Esophagus mucosa (tissue), 1 donor: Measurements from ENCODE around the gene CAMK2A. TPM values are rescaled to one million over a fixed set of nuclear protein-coding genes. Genes with fewer than 3 reads are reported as not detected.

Experiments used
- ATAC-seq: fragments of 200-7000 bp; cut with Tn5 transposase; one replicate; pipeline ENCODE4 v1.9.1; 2020
- total RNA-seq: library from RNA; stranded (reverse); gene quantifications from one replicate; pipeline ENCODE4 v1.2.4, GENCODE V29; 2023
- donor health status: DM: yes; HTN: yes; CAD: no.

CAMK2A gene
- total RNA-seq, 1 donor from 2014 or later: 0.28 TPM

DNA sequence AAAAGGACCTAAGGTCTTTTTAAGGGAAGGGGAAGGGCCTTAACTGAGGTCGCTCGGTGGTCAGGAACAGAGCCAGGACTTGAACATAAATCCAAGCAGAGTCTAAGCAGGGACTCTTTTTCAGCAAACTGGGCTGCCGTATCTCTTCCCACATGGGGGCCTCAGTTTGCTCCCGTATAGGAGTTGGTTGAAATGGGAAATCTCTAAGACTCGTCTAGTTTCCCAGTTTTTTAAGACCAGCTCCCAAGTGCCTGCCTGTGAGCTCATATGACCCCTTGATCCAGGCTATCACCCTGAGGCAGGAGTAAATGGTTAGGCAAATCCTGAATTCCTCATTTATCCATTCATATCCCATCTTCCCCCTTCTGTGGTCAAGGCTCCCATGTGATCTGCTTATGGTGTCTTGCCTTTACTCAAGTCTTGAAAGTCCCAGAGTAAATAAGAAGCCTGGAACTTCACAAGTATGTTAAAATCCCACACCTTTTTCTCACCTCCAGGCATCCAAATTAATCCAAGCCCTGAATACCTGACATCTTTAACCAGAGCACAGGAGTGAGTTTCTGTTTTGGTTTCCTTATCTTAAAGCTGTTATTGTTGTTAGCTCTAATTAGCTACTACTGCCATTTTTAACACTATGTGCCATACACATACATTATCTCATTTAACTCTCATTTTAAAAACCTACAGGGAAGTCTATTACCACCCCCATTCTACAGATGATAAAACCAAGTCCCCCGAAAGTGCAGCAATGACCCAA, 10.2 kb upstream of the CAMK2A start:
- no peak for ATAC-seq

GRCh38 chr5:150298701-150299451, 9.3 kb upstream of the CAMK2A start:
- peak; percentile 83 for ATAC-seq

DNA sequence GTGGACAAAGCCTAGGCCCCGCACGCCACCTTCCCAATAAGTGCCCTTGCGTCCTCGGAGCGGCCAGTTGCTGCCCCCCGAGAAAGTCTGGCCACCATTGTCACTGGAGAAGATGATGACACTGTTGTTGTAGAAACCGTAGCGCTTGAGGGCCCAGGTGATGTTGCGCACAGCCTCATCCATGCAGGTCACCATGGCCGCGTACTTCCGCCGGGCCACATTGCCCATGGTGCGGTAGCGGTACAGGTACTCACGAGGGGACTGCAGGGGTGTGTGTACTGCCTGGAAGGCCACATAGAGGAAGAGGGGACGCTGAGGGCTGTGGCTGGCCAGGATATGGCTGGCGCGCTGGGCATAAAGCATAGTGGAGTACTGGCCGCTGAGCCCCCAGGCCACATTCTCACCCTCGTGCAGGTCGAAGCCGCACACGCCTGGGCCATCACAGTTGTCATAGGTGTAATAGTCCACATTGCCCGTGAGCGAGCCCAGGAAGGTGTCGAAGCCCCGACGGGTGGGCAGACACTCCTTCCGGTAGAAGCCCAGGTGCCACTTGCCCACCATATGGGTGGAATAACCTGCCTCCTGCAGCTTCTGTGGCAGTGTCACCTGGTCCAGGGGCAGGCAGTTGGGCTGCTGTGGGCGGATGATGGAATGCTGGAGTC, 8.5 kb upstream of the CAMK2A start:
- ATAC-seq: no peak

DNA sequence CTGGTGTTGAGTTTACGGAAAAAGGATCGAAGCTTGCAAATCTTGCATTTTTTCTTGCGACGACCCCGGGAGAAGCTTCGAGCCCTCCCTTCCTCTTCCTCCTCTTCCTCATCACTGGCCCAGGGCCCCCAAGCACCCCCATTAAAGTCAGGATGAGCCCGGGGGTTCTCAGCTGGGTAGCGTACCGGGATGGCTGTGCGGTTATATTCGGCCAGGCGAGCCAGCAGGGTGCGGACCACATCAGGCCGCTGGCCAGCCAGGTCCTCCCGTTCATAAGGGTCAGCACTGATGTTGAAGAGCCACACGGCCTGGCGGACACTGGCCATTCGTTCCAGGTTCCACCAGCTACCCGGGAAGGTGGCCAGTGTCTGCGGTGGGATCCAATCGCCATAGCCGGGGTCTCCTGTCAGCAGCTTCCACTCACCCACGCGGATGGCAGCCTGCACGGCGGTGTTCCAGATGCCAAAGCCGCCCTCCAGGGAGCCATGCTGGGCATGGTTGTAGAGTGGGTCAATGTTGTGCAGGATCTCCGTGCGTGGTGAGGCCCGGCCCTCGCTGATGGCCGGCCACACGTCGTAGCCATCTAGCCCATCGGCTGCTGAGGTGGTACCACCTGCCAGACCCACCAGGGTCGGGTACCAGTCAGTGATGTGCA, 7.8 kb upstream of the CAMK2A start:
- ATAC-seq: no peak

DNA sequence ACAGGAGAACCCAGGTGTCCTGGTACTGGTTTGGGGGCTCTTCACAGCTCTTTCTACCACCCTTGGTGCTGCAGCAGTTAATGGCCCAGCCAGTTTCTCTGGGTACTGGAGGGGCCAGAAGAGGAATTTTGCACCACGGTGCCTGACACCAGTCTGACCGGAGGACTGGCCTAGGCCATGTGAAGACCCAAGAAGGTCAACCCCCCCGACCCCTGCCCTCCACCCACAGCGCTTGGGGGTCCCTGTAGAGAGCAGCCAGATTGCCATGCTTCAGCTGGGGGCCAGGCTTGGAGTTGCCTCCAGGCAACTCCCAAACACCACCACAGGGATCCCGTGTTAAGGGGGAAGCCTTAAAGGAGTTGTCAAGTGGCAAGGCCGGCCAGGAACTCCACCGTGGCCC, 6.9 kb upstream of the CAMK2A start:
- ATAC-seq: no peak

- ATAC-seq: peak; percentile 21
Measured at GRCh38 chr5:150295741-150296486, 6.3 kb upstream of the CAMK2A start.

DNA sequence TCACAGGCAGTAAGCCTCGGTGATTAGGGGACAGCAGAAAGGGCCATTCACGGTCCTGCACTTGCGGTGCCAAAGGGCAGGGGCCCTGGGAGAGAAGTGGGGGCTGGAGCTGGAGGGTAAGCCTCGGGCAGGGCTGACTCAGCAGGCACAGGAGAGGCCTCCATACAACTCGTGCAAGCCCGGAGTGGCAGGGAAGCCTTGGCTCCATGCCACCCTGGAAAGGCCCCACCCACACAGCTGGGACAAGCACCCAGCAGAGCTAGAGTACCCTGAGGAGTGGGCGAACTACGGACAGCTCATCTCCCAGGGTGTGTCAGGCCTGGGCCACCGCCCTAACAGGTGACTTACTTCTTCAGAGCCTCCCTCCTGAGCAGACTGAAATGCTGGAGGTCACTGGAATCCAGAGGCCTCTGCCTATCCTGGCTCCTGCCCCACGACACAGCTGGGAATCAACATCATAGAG, 5.6 kb upstream of the CAMK2A start:
- ATAC-seq: peak; percentile 76

DNA sequence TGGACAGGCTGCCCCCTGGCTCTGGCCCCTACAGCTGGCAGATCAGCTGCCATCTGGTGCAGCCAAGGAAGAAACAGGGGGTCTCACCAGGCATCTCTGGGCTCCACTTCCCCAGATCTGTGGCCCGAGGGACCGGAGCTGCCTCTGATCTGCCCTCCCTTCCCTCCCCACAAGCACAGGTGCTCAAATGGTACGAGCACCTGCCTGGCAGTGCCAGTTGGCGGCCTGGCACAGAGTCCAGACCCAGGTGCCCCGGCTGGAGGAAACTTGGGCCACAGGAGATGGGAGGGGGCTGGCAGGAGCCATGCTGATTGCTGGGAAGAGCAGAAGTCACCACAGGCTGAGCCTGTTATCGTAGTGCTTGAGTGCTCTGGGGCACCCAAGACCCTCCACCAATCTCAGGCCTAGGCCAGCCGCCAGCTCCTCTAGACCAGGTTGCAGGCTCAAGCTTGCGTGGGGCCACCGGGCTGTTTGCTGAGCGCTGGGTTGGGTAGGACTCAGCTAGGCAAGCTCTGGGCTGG, 5.0 kb upstream of the CAMK2A start:
- ATAC-seq: no peak

DNA sequence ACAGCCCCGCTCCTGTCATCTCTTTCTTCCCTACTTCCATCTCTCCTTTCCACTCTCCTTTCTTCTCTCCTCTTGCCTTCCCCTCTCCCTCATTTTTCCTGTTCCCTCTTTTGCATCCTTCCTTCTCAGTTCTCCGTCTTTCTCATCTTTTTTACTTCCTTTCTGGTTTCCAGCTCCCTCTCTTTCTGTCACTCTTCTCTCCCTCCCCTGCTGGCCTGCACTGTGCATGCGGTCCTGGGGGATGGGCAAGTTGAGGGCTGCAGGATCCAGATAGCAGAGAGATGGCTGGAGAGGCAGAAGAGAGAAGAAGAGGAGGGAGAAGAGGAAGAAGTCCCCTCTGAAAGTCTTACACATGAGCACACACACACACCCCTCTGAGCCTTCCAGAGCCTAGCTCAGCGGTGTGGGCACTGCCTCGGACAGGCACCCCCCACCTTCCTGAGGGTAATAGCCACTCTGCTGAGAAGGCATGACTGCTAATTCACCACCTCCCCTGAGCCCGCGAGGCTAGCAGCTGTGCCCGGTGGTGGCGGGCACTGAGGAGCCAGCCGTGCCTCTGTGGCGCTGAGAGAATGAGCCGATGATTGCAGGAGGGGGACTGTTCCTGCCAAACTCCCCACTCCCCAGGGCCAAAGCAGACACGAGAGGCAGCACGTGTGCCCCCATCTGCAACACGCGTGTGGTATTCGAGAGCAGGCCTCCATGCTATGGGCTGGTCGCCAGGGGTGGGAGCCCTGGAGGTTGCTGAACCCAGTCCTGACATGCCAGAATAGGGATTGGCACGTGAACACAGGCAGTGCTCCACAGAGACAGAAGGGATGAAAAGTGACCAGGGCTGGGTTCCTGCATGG, 3.7 kb upstream of the CAMK2A start:
- no peak for ATAC-seq

DNA sequence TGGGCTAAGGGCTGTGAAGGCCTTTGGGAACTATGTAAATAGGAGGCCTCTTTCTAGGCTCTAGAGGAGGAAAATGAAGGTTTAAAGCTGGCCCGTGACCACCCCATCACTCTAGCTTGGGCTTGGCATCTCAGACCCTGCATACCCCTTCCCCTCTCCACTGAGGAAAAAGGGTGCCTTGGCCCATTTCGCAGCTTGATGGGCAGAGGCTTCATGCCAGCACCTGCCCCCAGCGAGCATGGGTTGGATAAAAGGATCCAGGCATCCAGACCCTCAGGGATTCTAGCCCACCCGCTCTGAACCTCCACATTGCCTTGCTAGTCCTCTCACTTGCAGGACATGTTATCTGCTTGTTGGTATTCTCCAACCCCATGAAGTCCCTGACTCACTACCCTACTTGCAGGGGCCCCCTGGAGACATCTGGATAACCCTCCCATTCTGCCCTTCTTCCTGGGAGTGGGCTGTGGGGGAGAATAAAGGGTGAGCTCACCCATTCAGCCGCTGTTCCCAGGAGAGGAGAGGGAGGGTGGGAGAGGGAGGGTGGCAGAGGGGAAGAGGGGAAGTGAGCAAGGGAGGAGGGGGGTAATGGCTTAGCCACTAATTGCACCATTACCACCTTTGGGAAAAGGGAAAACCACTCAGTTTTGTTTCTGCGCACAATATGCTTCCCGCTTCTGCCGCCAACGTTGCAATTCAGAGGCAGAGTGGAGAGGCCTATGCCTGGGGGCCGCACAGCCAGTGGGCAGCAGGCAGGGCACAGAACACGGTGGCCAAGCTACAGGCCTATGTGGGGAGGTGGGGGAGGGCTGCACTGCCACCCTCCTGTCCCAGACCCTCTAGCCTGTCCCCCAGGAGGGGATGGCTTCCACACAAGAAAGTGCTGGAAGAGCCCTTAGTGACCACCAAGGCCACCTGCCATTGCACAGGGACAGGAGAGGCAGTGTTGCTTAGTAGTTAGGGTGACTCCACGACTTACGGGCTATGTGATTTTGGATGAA, 2.1 kb upstream of the CAMK2A start:
- ATAC-seq: no peak

GRCh38 chr5:150288791-150289190, 782 bp downstream of the CAMK2A start:
- no peak for ATAC-seq

GRCh38 chr5:150288361-150288760, 1.2 kb downstream of the CAMK2A start:
- no peak for ATAC-seq

DNA sequence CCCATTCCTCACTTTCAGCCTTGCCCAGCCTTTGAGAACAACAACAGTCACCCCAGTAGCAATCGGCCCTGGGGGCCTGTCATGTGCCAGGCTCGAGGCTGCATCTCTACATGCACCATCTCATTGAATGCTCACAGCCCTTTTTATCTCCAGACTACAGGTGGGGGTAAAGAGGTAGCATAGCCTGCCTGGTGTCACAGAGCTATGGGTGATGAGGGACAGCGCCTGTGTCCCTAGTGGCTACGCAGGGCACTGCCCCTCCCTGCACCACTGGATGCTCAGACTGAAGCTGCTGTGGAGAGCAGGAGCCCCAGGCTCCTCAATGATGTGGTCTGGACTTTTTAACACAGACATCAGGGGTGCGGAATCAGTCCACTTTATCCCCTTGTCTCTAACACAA, 2.8 kb downstream of the CAMK2A start:
- ATAC-seq: peak; percentile 28

GRCh38 chr5:150285114-150285513, 4.5 kb downstream of the CAMK2A start:
- no peak for ATAC-seq

DNA sequence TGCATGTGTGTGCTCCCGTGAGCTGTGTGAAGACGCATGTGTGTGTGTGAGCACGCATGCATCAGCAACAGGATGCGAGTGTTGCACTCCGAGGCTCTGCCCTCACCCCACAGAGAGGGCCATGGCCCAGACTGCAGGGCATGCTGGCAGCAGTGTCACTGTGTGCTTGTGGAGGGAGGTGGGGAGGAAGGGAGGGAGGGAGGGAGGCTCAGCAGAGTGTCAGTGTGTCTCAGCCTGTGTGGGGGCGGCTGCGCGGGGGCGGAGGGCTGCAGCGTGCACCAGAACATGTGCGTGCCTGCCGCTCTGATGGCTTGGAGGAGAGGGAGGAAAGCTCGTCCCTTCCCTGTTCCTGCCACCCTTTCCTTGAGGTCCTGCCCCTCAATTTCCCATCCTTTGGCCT, 5.3 kb downstream of the CAMK2A start:
- no peak for ATAC-seq

GRCh38 chr5:150283904-150284303, 5.7 kb downstream of the CAMK2A start:
- ATAC-seq: no peak

- no peak for ATAC-seq
Measured at GRCh38 chr5:150281987-150282386, 7.6 kb downstream of the CAMK2A start.

DNA sequence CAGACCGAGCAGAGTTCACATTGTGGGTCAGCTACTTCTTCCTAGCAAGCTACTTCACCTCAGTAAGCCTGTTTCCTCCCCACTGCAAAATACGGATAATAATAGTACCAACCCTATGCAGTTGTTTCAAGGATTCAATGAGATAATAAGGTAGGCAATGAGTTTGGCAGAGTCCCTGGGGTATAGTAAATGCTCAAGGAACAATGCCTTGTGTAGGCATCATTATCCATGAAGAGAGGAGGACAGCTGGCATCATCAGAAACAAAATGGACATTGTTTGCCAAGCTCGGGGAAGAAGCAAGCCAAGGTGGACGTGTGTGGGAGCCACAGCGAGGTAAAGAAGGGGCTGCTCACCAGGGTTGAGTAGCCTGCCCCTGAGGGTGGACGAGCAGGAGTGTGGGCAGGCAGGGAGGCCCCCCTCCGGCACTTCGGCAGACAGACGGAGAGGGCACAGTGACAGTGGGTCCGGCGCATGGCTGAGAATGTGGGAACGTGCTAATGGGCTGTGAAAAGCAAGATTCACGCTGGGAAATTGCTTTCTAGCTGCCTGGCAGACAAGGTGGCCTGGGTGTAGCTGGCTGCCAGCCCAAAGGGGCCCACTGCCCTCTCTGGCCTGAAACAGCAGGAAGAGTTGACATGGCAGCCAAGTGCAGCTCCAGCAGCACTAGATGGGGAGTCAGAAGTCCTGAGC, 10.1 kb downstream of the CAMK2A start:
- ATAC-seq: no peak

GRCh38 chr5:150278916-150279315, 10.7 kb downstream of the CAMK2A start:
- ATAC-seq: no peak
